Loucy (cell line): Measurements from ENCODE around the gene LIPI.

ENCODE experiments used
- H2AFZ ChIP-seq: fragments of 200-600 bp; sonication (generic); 2 replicates; pipeline ENCODE4 v1.6.0; 2016; ENCODE audit warnings: antibody characterized with exemption, mild to moderate bottlenecking, low read length, moderate library complexity
- H3F3A ChIP-seq: fragments of 200-600 bp; 2 replicates; pipeline ENCODE4 v1.6.0; 2016; ENCODE audit warnings: antibody characterized with exemption, low read depth, mild to moderate bottlenecking
- H3K27me3 ChIP-seq: fragments of 200-600 bp; sonication (generic); 2 replicates; pipeline ENCODE4 v1.6.1; 2014; ENCODE audit warnings: low read length, mild to moderate bottlenecking; ENCODE audit not compliant: insufficient read depth, poor library complexity, severe bottlenecking
- H3K36me3 ChIP-seq: fragments of 200-600 bp; sonication (generic); 2 replicates; pipeline ENCODE4 v1.6.1; 2016; ENCODE audit warnings: low read length; ENCODE audit not compliant: insufficient read depth
- H3K4me1 ChIP-seq: fragments of 200-600 bp; sonication (generic); 2 replicates; pipeline ENCODE4 v1.5.1; 2014; ENCODE audit warnings: low read length, mild to moderate bottlenecking; ENCODE audit not compliant: insufficient read depth, poor library complexity, severe bottlenecking
- H3K4me2 ChIP-seq: fragments of 200-600 bp; sonication (generic); 2 replicates; pipeline ENCODE4 v1.6.0; 2014; ENCODE audit warnings: antibody characterized with exemption, low read length, low read depth, mild to moderate bottlenecking; ENCODE audit not compliant: poor library complexity, severe bottlenecking
- H3K4me3 ChIP-seq: fragments of 200-600 bp; sonication (generic); 2 replicates; pipeline ENCODE4 v1.5.1; 2014; ENCODE audit warnings: low read length, mild to moderate bottlenecking, mixed read lengths; ENCODE audit not compliant: poor library complexity, severe bottlenecking
- H3K79me2 ChIP-seq: fragments of 200-600 bp; sonication (generic); 2 replicates; pipeline ENCODE4 v1.6.1; 2014; ENCODE audit warnings: low read length; ENCODE audit not compliant: insufficient read depth
- H3K9ac ChIP-seq: fragments of 200-600 bp; sonication (generic); 2 replicates; pipeline ENCODE4 v1.6.0; 2014; ENCODE audit warnings: mild to moderate bottlenecking, low read depth, low read length, moderate library complexity; ENCODE audit not compliant: poor library complexity, severe bottlenecking
- H3K9me2 ChIP-seq: fragments of 200-600 bp; sonication (generic); replicated peaks from 2 replicates; pipeline ENCODE4 v1.6.1; 2016; ENCODE audit warnings: low read depth, low read length, mixed read lengths
- H3K9me3 ChIP-seq: fragments of 200-600 bp; sonication (generic); 2 replicates; pipeline ENCODE4 v1.6.1; 2014; ENCODE audit warnings: mild to moderate bottlenecking, antibody characterized with exemption, low read length, low read depth; ENCODE audit not compliant: insufficient read depth
- H4K20me1 ChIP-seq: fragments of 200-600 bp; sonication (generic); 2 replicates; pipeline ENCODE4 v1.6.0; 2014; ENCODE audit warnings: antibody characterized with exemption, low read length, mild to moderate bottlenecking; ENCODE audit not compliant: insufficient read depth, poor library complexity, severe bottlenecking
- EZH2phosphoT487 ChIP-seq: fragments of 200-600 bp; IDR thresholded peaks from 2 replicates; pipeline ENCODE4 v1.6.1; 2018; ENCODE audit warnings: antibody characterized with exemption, mild to moderate bottlenecking, moderate library complexity, borderline replicate concordance
- TF ChIP-seq, protein P1 (sequence below): fragments of 200-600 bp; sonication (generic); conservative IDR thresholded peaks from 2 replicates; pipeline ENCODE4 v1.5.1; 2014; ENCODE audit warnings: mild to moderate bottlenecking, antibody characterized with exemption, low read length

Gene LIPI

DNA sequence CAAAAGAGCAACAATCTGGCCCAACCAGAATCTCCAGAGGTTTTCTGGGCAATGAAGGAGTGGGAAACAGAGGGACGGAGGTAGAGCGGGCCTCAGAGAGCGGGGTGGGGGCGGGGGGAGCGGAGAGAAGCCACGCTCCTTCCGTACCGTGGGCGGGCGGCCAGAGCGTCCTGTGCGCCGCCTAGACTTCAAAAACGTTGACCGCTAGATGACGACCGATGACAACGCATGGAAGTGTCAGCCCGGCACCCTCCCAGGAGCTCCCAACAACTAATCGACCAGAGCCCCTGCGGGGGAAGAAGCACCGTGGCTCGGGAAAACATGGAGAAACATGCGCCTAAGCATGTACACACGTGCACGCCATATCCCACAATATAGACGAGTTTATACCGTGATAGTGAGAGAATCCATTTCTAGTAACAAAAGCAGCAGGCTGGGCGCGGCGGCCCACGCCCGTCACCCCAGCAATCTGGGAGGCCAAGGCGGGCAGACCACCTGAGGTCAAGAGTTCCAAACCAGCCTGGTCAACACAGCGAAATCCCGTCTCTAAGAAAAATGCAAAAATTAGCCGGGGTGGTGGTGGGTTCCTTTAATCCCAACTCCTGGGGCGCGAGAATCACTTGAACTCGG is 131.9 kb downstream of the LIPI start:
- Histone ChIP-seq H3K36me3 (no peaks in the 10 kb centered on the region; the same call in 1 of the 2 replicates), H3K9ac (no peak overlapping the region), H4K20me1 (no peaks in the 10 kb centered on the region)

DNA sequence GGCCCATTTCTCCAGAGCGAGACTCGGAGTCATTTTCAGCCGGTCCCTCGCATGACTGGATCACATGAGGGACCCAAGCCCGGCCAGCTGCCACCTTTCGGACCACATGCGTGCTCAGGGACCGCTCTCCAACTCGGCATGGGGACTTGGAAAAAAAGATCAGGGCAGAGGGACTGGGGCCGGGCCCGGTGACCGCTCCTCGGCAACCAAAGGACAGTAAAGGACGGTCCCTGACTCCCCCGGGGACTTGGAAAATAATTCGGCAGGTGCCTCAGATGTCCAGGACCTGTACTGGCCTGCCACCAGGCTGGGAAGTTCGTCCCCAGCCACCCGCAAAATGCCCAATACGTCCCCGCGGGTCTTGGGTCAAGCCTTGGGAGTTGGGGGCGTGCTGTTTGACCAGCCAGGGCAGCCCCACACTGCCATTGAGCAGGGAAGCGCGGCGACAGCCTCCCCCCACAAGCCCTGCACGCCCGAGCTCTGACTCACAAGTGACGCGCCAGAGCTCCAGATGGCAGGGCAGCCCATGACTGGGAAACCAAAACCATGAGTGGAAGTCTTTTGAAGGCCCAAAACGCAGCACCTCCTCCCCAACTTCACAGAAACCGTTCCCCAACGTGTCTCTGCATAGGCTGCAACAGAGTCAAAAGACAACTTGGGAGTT is 134.5 kb downstream of the LIPI start:
- Histone ChIP-seq H3K4me1 (no peaks in the 10 kb centered on the region), H3K27me3 (no peaks in the 10 kb centered on the region), H3K4me2 (no peak overlapping the region), H3K4me3 (no peak overlapping the region), H3K9me2 (no peaks in the 10 kb centered on the region), H4K20me1 (no peaks in the 10 kb centered on the region), H3F3A (no peaks in the 10 kb centered on the region), H3K79me2 (no peaks in the 10 kb centered on the region), H3K36me3 (no peaks in the 10 kb centered on the region; the same call in 1 of the 2 replicates), H3K9me3 (no peaks in the 10 kb centered on the region), H2AFZ (no peak overlapping the region), H3K9ac (no peak overlapping the region)
- TF ChIP-seq EZH2phosphoT487 = no peak
- TF ChIP-seq, protein P1, sequence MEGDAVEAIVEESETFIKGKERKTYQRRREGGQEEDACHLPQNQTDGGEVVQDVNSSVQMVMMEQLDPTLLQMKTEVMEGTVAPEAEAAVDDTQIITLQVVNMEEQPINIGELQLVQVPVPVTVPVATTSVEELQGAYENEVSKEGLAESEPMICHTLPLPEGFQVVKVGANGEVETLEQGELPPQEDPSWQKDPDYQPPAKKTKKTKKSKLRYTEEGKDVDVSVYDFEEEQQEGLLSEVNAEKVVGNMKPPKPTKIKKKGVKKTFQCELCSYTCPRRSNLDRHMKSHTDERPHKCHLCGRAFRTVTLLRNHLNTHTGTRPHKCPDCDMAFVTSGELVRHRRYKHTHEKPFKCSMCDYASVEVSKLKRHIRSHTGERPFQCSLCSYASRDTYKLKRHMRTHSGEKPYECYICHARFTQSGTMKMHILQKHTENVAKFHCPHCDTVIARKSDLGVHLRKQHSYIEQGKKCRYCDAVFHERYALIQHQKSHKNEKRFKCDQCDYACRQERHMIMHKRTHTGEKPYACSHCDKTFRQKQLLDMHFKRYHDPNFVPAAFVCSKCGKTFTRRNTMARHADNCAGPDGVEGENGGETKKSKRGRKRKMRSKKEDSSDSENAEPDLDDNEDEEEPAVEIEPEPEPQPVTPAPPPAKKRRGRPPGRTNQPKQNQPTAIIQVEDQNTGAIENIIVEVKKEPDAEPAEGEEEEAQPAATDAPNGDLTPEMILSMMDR = no peak

More for the DNA sequence above, 131.9 kb downstream of the LIPI start:
- no peaks in the 10 kb centered on the region for H3K4me1 ChIP-seq
- H3K4me3 ChIP-seq = no peak overlapping the region
- H3K27me3 ChIP-seq = no peaks in the 10 kb centered on the region
- H3K9me2 ChIP-seq = no peaks in the 10 kb centered on the region
- H3F3A ChIP-seq = no peaks in the 10 kb centered on the region
- no peak for TF ChIP-seq EZH2phosphoT487
- TF ChIP-seq, protein P1 = no peak
- no peaks in the 10 kb centered on the region for H3K9me3 ChIP-seq
- no peaks in the 10 kb centered on the region for H3K79me2 ChIP-seq
- no peak overlapping the region for H2AFZ ChIP-seq
- no peak overlapping the region for H3K4me2 ChIP-seq

DNA sequence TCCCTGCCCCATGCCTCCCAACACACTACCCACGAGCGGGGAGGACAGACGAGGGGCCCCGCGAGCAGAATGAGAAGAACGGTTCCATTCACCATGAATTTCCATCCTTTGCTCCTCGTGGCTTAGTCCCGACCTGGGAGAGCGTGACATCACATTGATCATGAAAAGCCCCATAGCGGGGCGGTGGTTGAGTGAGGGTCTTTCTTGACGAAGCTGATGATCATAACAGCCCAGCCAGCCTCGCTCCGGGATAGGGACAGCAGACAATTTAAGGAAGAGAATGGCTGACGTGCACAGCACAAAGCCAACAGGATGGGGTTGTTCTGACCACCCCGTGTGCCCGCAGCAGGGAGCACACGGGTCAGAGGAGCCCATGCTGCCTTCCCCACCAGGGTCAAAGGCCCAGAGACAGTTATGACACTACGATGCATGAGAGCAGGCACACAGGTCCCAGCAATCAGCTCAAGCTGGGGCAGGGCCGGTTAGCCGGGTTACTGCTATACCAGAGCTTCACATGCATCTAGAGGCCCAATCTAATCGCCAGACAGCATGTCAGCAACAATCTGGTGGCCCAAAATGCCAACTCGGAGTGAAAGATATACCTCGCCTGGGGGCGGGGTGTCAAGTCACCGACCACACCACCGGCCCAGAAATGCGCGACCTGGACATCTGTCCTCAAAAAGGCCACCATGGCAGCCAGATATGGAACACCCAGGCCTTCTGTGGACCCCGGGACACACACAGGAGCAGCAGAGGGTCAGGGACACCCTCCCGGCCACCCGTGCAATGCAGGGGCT is 135.2 kb downstream of the LIPI start:
- TF ChIP-seq EZH2phosphoT487 = no peak
- TF ChIP-seq, protein P1 = no peak
- H3F3A ChIP-seq = no peaks in the 10 kb centered on the region
- H4K20me1 ChIP-seq = no peaks in the 10 kb centered on the region
- no peak overlapping the region for H2AFZ ChIP-seq
- H3K4me3 ChIP-seq = no peak overlapping the region
- no peaks in the 10 kb centered on the region for H3K9me3 ChIP-seq
- no peaks in the 10 kb centered on the region for H3K27me3 ChIP-seq
- no peak overlapping the region for H3K4me2 ChIP-seq
- H3K36me3 ChIP-seq = no peaks in the 10 kb centered on the region; the same call in 1 of the 2 replicates
- H3K79me2 ChIP-seq = no peaks in the 10 kb centered on the region
- no peak overlapping the region for H3K9ac ChIP-seq
- H3K9me2 ChIP-seq = no peaks in the 10 kb centered on the region
- no peaks in the 10 kb centered on the region for H3K4me1 ChIP-seq
